Peyer's patch (tissue), 4 donors: ENCODE measurements around the gene LITAF.

Experiments used
- POLR2A ChIP-seq, 2 donors: fragments of 450-650 bp; IDR thresholded peaks; one replicate each; pipeline ENCODE4 v1.5.1; 2017; ENCODE audit warnings: antibody characterized with exemption in 2 of 2, mild to moderate bottlenecking in 2 of 2, moderate library complexity in 2 of 2
- TF ChIP-seq, protein P1 (sequence below), 6 experiments: fragments of 450-650 bp in 4 of 6; fragments of 200-600 bp in 2 of 6; sonication (generic) in 1 of 6; IDR thresholded peaks; one replicate each; pipeline ENCODE4 v1.5.1; 2017 to 2019; ENCODE audit warnings: antibody characterized with exemption in 6 of 6, mild to moderate bottlenecking in 3 of 6, moderate library complexity in 1 of 6

DNA sequence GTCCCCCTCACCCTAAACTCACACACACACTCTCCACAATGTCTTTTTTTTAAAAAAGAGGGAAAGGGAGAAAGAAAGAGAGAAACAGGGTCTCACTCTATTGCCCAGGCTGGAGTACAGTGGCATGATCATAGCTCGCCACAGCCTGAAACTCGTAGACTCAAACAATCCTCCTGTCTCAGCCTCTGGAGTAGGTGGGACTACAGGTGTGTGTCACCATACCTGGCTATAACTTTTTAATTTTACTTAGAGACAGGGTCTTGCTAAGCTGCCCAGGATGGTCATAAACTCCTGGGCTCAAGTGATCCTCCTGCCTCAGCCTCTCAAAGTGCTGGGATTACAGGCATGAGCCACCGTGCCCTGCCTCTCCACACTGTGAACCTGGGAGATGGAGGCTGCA is 24.9 kb downstream of the LITAF start:
- TF ChIP-seq POLR2A (IDR thresholded peaks at IDR 0.05): no peak
- TF ChIP-seq, protein P1, sequence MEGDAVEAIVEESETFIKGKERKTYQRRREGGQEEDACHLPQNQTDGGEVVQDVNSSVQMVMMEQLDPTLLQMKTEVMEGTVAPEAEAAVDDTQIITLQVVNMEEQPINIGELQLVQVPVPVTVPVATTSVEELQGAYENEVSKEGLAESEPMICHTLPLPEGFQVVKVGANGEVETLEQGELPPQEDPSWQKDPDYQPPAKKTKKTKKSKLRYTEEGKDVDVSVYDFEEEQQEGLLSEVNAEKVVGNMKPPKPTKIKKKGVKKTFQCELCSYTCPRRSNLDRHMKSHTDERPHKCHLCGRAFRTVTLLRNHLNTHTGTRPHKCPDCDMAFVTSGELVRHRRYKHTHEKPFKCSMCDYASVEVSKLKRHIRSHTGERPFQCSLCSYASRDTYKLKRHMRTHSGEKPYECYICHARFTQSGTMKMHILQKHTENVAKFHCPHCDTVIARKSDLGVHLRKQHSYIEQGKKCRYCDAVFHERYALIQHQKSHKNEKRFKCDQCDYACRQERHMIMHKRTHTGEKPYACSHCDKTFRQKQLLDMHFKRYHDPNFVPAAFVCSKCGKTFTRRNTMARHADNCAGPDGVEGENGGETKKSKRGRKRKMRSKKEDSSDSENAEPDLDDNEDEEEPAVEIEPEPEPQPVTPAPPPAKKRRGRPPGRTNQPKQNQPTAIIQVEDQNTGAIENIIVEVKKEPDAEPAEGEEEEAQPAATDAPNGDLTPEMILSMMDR (IDR thresholded peaks at IDR 0.05): no peak
